Gastroesophageal sphincter (tissue), 3 donors: ENCODE results near the gene LMO1.

Source experiments
- CTCF ChIP-seq, 4 experiments: fragments of 200-600 bp in 2 of 4; fragments of 450-650 bp in 2 of 4; sonication (generic) in 1 of 4; IDR thresholded peaks; one replicate each; pipeline ENCODE4 v1.5.1; 2017 to 2019; ENCODE audit warnings: antibody characterized with exemption in 4 of 4, mild to moderate bottlenecking in 2 of 4, moderate library complexity in 2 of 4
- EP300 ChIP-seq: sonication (generic); formaldehyde crosslinking; IDR thresholded peaks from one replicate; pipeline ENCODE4 v1.6.1; 2017; ENCODE audit warnings: antibody characterized with exemption, mild to moderate bottlenecking
- POLR2A ChIP-seq, 2 donors: fragments of 450-650 bp; IDR thresholded peaks; one replicate each; pipeline ENCODE4 v1.6.1; 2017; ENCODE audit warnings: antibody characterized with exemption in 2 of 2, mild to moderate bottlenecking in 2 of 2, moderate library complexity in 1 of 2

- TF ChIP-seq EP300 (no peak), POLR2A (IDR thresholded peaks at IDR 0.05) (no peak), CTCF (IDR thresholded peaks at IDR 0.05) (no peak)
Observed at GRCh38 chr11:8235925-8236324, 27.8 kb downstream of the LMO1 start.
